SHP77 treated with DMSO at 0.1 percent for 48 hours (cell line): ENCODE results near the gene SEPTIN7.
A peak's percentile ranks its signal among the peaks of the same experiment; 100 is the strongest.
"Not testable (repeated sequence)": the region's sequence is repeated elsewhere in the genome, so short reads cannot be mapped to it uniquely, and the experiment has no call there.

Experiments
- DNase-seq: peaks from one replicate; lab custom pipeline; 2025; lab: John Stamatoyannopoulos, UW

SEPTIN7 gene

DNA sequence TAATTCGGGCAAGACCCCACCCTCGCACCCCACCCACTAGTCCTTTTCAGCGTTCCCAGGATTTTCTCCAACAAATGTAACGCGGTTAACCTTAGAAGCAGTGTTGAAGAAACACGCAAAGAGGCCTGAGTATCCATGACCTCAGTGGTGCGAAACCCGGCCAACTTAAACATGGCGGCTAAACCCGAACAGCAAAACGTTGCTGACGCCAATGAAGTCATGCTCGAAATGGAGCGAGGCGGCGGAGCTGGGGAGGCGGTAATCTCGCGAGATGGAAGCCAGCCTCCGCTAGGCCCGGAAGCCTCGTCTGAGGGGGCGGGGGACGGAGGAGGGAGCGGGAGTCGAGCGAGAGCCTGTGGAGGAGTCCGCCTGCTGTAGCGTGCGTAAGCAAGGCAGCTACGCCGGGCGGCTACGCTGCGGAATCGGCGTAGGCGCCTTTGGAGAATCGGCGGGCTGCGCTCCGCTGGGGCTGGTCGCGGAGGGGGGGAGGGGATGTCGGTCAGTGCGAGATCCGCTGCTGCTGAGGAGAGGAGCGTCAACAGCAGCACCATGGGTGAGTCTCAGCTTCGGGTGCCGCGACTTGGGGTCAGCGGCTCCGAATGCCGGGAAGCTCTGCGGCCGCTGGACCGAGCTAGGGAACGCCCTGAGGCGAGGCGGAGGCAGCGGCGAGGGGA lies at the start of gene SEPTIN7:
Gene SEPTIN7 (plus strand): TSS at position 340 of the 674 bp plus-strand sequence. CDS start 153 bp downstream, at position 493.
- peak; percentile 96 for DNase-seq

DNA sequence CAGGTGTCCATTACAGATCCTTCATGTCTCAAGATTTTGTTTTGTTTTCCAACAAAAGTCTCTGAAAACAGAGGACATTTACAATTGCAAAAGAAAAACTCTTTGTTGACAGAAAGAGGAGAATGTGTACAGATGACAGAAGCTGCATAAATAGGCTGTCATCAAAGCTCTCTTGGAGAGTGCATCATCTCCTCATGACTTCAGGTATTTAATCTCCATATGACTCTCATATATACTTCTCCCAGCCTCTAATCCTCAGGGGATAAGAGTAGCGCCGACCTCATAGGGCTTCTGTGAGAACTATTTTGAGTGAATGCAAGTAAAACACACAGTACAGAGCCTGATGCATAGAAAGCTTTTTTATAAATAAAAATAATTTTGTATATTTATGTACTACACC lies 48.1 kb upstream of the SEPTIN7 start:
- no peak for DNase-seq

DNA sequence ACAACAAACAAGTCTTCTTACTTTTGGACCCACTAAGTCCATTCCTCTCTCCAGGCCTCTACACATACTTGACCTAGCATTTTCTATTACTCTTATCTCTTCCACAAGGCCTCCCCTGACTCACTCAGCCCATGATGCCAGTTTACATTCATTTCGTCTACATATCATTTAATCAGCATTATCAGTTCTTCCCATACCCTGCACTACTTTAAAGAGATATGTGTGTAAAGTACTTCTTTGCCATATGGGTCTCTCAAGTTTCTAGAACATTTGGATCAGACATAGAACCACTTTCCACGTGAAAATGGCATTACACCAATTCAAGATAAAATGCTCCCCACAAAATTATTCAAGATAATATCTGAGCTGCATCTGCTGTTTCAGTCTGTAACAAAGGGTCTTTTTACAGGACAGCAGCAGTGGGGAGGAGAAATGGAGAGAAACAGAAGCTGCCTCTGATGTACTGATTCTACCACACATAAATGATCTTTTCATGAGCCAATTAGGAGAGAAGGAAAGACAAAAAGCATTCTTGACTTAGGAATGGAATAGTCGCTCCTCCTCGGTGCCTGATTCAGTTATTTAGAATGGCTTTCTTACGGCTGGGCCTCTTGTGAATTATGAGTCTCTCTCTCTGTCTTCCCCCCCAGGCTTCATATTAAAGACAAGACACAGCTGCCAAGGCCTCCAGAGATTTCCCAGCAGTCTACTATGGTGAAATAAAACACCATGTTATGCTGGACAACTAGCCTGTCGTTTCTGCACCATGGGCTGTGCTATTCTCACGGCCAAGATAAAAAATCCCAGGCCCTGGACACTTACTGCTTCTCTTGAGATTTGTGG lies 46.9 kb upstream of the SEPTIN7 start:
- DNase-seq, result no peak

DNA sequence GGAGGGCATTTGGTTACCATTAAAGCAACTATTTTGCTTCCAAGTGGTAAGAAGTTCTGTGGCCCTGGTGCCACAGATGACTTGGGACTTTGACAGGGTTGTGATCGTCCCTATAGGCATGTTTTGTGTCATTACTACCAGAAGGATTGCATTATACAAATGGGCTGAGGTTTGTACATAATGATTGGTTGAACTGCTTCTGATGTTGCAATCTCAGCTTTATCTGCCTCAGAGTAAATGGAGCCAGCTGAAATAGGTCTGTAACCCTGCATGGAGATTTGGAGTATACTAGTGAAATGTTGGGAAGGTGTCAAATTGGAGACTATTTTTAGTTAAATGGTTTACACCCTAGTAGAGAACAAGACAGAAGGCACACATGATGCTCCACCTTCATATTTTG lies 46.1 kb upstream of the SEPTIN7 start:
- DNase-seq, result no peak

DNA sequence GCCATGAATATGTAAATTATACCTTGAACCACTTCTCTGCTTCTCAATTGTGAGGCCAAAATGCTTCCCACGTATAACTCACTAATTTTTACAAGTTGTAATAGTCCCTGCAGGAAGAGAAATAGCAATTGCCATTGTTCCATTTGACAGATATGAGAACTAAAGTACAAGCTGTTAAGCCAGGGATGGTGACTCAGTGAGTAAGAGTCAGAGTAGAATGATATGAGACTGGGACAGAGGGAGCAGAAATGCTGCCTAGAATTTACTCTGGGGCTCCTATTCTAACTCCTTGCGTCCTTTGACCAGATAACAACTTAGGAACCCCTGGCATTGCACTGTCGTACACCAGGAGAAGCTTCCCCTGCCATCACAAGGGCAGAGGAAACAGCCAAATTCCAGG lies 45.1 kb upstream of the SEPTIN7 start:
- no peak for DNase-seq

DNA sequence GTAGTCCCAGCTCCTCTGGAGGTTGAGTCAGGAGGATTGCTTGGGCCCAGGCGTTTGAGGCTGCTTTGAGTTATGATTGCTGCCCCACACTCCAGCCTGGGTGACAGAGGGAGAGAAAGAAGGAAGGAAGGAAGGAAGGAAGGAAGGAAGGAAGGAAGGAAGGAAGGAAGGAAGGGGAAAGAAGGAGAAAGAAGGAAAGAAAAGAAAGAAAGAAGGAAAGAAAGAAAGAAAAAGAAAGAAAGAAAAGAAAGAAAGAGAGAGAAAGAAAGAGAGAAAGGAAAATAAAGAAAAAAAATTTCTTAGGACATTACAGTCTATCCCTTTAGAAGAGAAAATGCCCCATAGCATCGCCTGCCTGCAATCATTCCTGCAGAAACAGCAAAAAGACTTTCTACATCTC lies 44.4 kb upstream of the SEPTIN7 start:
- DNase-seq, result not testable (repeated sequence)

DNA sequence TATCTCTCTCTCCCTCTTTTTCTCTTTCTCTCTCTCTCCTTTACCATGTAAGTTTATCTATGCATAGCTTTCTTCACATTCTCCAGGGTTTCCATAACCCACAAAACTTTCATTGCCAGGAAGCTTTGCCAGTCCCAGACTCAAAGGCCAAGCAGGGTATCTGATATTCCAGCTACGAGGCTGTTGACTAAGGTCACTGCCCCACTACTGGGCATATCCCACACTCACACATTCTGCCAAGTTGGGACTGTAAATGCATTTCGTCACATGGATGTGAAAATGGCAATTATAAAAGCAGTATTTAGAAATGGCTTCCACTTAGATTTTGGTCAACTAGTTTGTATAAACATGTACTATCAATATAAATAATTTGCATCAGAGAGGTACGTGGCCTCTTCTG lies 43.3 kb upstream of the SEPTIN7 start:
- no peak for DNase-seq

DNA sequence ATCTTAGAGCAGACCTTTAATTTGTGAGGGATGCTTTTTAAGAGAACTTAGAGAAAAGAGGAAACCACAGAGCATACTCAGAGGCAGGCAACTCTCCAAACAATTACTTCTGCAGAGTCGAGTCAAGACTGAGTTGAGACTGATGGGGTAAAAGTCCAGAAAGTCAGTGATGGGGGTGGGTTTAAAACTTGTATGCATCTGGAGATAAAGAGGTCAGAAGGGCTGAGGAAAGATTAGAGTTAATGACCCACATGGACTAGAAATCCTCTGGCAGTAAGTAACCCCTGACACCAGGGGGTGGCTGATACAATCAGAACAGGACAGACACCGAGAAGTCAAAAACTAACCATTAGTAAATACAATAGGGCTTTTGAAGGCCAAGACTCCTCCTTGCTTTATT lies 42.4 kb upstream of the SEPTIN7 start:
- no peak for DNase-seq

DNA sequence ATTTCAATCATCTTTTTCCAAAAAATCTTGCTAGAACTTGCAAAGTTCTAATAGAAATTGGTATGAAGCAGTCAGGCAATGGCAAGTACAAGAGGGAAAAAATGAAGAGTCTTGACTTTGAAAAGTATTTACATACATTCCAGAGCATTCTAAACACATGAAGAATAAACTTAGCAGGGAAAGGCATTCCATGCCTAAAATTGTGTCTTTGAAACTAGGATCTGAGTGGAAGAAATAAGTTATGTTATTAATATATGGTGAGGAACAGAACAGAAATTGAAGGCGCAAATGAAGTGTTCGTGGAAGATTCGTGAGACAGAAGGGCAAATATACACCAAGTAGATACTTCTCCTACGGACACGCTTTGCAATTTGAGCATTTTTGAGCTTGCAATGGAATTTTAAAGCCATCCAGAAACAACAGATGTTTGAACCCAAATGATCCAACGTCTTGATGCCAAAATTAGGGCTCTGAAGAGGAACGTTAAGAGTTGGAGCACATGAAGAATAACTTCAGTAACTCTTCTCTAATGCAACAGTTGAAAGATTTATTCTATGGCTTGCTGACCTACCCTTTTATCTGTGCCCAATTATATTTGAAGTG lies 40.6 kb upstream of the SEPTIN7 start:
- DNase-seq, result no peak

DNA sequence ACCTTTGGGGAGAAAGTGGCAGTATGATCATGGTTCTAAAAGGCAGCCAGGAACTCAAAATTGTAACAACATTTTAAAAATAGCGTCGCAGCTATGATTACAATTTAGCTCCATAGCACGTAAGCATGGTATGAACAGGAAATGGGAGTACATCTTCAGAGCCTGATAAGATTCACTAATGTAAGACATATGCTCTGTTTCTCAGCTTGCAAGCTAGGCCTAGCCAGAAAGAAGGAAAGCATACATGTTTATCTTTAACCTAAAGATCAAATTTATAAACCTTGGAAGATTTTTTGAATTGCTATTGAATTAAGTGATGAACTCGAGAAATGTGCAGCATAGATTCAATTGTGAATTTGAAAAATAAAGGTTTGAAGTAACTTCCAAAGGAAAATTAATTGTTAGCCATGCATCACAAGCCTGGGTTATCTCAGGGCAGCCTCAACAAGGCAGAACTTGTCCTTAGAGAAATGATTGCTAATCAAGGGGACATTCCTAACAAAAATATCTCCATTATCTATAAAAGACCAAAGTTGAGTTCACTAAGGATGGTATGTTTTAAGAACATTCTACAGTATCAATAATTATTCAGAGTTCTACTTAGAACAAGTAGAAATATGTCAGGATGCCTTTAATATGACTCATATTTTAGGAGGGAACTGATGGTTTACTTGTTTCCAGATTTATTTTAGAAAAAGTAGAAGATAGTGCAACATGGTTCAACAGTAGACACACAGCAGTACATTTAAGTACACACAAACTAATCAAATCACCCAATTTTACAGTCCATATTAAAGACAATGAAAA lies 38.8 kb upstream of the SEPTIN7 start:
- DNase-seq, result no peak

DNA sequence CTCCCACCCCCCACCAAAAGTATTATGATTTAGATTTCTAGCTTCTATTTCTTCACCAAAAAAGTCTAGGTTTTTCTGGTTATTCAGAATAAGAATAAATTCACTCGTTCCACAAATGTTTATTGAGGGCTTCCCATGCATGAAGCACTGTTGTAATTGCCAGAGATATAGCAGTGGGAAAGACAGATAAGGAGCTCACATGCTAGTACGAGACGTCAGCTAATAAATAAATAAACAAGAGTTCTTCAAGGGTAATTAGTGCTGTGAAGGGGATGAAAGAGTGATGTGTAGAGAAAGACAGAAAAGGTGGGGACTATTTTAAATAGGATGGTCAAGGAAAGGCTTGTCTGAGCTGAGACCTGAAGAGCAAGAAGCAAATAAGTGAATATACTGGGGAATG lies 38.1 kb upstream of the SEPTIN7 start:
- DNase-seq, result no peak

DNA sequence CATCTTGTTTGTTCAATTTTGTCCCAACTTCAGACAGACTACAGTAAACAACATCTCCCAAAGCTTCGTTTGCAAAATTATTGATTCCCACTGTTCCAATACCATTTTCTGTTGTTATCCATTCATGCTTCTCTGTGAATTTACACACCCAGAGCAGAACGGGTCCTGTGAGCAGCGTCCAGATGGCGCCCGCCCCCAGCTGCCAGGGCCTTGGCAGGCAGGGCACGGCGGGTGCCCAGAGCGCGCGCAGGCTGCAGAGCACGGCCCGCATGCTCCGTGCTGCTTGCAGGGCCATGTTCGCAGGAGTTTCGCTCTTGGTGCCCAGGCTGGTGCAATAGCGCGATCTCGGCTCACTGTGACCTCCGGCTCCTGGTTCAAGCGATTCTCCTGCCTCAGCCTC lies 32.5 kb upstream of the SEPTIN7 start:
- no peak for DNase-seq

DNA sequence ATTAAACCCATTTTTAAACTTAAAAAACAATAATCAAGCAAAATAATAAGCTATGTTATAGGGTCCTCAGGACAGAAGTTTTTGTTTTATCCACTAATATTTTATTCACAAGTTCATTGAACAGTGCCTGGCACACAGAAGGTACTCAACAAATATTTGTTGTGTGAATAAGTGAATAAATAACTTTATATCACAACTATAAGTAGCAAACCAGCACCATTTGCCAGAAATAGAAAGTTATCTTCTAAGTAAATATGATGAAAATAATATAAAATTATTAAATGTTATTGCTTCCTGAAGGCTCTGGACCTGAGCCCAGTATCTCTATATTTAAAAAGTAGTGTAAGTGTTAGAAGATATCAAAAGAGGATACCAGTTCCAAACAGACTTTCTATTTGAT lies 29.1 kb upstream of the SEPTIN7 start:
- no peak for DNase-seq

DNA sequence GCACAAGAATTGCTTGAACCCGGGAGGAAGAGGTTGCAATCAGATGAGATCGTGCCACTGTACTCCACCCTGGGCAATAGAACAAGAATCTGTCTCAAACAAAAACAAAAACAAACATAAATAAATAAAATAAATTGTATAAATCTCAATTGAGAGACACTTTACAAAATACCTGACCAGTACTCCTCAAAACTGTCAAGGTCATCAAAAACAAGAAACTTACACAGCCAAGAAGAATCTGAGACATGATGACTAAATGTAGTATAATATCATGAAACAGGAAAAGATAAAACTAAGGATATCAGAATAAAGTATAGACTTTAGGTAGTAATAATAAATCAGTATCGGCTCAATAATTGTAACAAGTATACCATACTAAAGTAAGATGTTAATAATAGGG lies 26.9 kb upstream of the SEPTIN7 start:
- no peak for DNase-seq

DNA sequence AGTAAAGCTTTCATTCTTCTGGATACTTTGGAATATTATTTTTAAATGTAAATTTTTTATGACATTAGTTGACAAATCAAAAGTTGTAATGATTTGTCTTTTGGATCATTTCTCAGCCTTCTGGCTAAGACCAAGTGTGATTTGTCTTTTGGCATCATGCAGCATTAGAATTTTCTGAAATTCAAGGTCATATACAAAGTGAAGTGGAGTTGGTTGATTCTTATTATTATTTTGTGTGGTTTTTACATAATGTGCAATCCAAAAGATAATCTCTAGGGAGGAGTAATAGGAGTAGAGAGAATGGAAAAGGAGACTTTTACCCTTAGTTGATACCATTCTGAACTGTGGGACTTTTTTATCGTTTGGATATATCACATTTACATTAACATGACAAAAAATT lies 24.2 kb upstream of the SEPTIN7 start:
- DNase-seq, result no peak

DNA sequence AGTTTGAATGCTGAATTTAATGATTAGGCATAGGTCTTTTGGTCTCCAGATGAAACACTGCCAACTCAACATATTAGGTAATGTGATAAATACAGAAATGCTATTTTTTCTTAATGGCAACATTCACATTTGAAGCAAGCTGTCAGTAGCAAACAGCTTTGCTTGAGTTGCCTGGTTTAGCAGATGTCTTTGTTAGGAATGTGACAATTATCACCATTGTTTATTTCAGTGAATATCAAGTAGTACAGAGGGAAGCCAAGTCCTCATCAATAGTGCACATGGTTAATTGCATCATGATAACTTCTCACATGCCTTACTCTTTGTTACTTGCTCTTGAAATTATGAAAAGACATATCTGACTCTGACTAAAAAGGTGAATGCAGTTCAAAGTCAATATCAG lies 23.7 kb upstream of the SEPTIN7 start:
- DNase-seq, result no peak

DNA sequence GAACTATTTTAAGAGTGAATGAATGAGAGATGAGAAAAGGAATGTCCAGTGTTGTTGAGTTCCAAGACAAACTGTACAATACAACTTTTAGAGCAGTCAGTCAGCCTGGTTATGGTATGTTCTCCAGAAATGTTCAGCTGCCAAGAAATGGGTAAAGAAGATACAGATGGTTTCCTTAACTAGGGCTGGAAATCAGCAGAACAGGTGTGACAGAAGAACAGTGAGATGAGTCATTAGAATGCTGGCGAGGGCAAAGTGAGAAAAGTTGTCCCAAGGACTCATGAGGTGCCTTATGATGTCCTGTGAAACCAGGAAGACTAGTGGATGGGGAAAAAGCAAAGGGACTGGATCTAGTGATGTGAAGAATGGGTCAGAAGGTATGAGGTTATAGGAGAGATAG lies 20.8 kb upstream of the SEPTIN7 start:
- no peak for DNase-seq

DNA sequence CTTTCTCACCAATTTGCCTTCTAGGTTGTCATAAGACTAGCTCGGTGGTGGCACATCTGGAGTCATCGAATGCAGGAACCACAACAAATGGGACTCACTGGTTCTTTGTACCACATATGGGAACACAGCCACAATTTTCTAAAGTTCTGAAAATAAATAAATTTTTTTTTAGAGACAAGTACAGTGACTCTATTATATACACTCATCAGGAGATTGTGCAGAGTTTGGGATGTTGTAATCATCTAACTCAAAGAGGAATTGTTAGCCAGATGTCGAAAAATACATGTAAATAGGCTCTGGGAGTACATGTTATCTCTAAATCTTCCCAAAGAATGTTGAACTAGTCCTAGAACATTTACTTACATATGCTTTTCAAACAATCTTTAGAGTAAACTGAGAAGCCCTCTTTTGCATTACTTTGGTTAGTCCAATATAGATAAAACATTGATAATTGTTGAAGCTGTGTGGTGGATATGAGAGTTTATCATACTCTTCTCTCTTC lies 19.6 kb upstream of the SEPTIN7 start:
- no peak for DNase-seq

DNA sequence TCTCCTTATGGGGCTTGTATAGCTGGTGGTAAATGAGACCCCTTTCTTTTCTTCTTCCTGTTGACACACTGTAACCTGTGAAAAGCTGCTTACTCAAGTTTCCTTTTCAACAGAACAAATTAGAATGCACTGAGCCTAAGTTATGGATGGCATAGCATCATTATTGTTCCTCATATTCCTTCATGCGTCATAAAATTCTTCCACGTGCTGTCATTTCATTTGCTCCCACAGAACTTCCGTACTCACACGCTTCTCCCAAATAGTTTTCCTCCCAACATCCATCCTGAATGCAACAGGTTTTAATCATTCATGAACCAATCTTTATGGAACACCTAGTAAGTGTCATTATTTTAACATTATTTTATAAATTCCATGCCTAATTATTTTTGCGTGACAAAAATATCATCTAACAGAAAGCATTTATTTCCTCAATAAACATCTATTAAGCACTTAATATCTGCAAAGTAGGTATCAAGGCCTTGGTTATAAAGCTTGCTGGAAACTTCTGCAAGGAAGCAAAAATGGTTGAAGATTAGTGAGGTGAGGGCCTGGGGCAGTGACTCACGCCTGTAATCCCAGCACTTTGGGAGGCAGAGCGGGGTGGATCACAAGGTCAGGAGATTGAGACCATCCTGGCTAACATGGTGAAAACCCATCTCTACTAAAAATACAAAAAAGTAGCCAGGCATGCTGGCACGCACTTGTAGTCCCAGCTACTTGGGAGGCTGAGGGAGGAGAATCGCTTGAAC lies 18.9 kb upstream of the SEPTIN7 start:
- DNase-seq, result no peak

DNA sequence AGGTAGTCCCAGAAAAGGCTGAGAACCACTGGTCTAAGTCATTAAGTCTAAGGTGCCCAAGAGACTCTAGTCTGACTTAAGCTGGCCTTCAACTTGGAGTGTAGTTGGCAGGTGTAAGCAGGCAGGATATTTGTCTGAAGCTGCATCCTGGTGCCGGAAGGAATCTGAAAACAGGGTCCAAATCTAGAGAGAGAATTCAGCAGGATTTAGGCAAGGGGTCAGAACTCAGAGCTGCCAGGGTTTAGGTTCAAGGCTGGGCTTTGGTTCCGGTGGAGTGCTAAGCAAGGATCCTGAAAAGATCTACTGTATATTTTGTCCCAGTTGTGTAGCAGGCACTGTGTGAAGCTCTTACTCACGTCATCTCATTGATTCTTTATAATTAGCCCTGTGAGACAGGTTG lies 16.5 kb upstream of the SEPTIN7 start:
- DNase-seq, result no peak

DNA sequence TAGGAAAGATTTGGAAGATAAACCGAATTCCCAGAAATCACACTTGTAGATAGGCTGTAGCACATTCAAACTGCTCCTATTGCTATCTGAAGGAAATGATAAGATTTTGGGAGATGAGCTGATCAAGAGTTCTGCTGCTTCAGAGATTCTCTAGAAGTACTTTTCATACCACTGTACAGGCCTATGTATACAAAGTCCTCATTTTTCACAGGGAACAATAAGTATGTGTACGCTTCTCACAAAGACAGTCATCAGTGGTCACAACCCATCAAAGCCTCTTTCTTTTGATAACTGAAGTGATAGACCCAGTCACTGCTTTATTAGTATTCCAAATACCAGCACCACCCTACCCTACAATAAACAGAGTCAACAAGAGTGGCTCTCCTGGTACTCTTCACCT lies 15.6 kb upstream of the SEPTIN7 start:
- DNase-seq, result no peak
